ENCODE measurements around the gene KIF25.

The KIF25 gene

DNA sequence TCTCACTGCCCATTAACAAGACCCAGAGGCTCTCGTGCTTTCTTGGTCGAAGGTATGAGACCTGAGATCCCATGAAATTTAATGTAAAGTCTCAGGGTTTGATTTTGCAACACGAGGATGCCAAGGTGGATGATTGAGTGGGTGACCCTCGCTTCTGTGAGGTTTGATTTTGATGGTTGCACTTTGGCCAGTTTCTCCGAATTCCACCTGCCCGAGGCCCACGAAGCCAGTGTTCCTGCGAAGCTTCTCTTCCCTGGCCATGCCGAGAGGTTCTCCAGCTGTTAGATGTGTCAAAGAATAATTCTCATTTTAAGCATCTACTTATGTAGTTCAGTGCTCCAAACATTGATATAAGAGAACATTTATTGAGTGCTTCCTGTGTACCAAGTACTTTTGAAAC, at the start of gene KIF25:
Gene KIF25, plus strand, starts transcription at position 30 of the 400 bp plus-strand sequence. CDS start 31,915 bp downstream, outside the sequence.
- no peak for DNase-seq (ENCODE audit: low read depth in 3 of 3)

DNA sequence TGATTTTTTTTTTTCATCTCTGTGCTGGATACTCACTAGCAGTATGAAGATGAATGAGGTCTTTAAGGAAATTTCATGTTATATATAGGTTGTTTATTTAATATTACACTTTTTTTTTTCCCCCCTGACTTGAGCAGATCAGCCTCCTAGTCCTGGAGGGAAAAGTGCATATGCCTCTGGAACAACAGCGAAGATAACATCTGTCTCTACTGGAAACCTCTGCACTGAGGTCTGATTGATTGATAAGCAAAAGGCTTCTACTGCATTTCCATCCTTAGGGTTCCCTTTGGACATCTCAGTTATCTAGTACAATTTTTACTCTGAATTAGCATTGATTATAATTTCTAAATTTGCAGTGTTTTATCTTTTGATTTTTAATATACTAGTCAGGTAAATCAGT, 49.8 kb upstream of the KIF25 start:
- DNase-seq (ENCODE audit: low read depth in 3 of 3): no peak

DNA sequence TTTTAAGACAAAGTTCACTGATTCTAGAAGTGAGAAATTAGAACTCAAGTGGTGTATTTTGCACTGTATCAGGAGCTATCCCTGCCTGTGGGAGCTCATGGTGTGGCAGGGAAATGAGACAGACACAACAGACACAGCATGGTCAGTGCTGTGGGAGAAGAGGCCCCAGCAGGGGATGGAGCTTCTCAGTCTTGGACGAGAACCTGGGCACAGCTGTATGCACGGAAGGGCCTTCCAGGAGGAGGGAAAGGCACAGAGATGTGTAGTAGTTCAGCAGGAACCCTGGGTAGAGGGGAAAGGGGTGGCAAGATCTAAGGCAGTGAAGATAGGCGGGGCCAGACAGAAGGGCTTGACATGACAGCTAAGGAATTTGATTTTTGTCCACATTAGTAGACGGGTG, 48.8 kb upstream of the KIF25 start:
- DNase-seq (ENCODE audit: low read depth in 3 of 3): no peak

DNA sequence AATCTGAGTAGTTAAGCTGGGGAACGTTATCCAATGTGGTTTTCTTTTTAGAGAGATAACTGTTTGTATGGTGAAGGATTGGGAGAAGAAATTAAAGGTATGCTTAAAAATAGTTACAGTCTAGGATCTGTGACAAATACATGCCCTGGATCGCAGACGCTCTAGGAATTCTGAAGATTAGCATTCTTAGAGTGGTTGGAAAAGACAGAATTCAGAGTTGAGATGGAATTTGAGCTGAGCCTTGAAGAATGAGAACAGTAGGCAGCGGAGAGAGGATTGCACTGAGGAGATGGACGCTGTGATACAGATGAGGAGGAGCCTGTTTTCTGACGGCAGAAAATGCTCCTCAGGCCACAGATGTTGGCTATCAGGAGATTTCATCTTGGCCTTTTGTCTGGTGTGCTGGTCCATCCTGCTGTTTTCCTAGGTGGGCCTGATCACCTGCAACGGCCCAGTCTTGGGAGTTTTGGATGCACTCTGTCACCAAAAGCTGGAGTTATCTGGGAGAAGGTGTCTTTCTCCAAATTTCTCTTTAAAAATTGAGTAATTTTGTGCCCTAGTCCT, 48.3 kb upstream of the KIF25 start:
- DNase-seq (ENCODE audit: low read depth in 3 of 3): no peak

GRCh38 chr6:167951781-167952511, 45.5 kb upstream of the KIF25 start:
- DNase-seq (ENCODE audit: low read depth in 3 of 3): no peak

DNA sequence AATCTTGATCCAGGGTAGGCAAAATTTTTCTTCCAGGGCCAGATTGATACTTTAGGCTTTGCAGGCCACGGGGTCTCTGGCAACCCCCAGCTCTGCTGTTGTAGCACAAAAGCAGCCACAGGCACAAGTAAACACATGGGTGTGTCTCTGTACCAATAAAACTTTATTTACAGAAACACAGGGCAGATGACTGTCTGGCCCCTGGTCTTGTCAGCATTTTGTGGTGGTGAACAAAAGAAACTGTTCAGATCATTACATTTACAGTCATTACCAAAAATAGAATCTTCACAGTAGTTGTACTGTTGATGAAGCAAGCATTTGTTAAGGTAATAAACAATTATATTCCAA, 45.0 kb upstream of the KIF25 start:
- no peak for DNase-seq (ENCODE audit: low read depth in 3 of 3)

- DNase-seq (ENCODE audit: low read depth in 3 of 3): no peak
Measured at GRCh38 chr6:167953551-167953950, 43.9 kb upstream of the KIF25 start.

DNA sequence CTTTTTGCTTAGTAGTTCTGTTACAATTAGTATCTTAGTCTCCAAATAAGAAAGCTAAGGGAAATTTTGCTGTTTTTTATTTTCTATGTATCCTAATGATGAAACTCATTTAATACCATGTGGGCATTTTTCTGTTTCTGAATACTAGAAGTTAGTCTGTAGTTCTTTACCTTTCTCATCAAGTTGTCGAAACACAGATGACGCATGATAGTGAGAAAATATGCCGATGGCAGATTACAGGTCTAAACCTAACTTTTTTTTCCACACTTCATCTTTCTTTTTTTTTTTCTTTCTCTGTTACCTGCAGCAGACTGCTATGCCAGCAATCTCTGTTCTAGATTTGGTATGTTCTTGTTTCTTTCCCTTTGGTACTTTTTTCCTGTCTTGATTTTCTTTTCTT, 43.3 kb upstream of the KIF25 start:
- no peak for DNase-seq (ENCODE audit: low read depth in 3 of 3)

GRCh38 chr6:167956491-167956890, 41.0 kb upstream of the KIF25 start:
- DNase-seq (ENCODE audit: low read depth in 3 of 3): no peak

- DNase-seq (ENCODE audit: low read depth in 3 of 3): no peak
Measured at GRCh38 chr6:167956983-167957492, 40.4 kb upstream of the KIF25 start.

- DNase-seq (ENCODE audit: low read depth in 3 of 3): no peak
Measured at GRCh38 chr6:167957626-167958025, 39.8 kb upstream of the KIF25 start.

- DNase-seq (ENCODE audit: low read depth in 3 of 3): no peak
Measured at GRCh38 chr6:167960579-167960978, 36.9 kb upstream of the KIF25 start.

- no peak for DNase-seq (ENCODE audit: low read depth in 3 of 3)
Measured at GRCh38 chr6:167962711-167963110, 34.8 kb upstream of the KIF25 start.

GRCh38 chr6:167963589-167964057, 33.8 kb upstream of the KIF25 start:
- DNase-seq (ENCODE audit: low read depth in 3 of 3): no peak

DNA sequence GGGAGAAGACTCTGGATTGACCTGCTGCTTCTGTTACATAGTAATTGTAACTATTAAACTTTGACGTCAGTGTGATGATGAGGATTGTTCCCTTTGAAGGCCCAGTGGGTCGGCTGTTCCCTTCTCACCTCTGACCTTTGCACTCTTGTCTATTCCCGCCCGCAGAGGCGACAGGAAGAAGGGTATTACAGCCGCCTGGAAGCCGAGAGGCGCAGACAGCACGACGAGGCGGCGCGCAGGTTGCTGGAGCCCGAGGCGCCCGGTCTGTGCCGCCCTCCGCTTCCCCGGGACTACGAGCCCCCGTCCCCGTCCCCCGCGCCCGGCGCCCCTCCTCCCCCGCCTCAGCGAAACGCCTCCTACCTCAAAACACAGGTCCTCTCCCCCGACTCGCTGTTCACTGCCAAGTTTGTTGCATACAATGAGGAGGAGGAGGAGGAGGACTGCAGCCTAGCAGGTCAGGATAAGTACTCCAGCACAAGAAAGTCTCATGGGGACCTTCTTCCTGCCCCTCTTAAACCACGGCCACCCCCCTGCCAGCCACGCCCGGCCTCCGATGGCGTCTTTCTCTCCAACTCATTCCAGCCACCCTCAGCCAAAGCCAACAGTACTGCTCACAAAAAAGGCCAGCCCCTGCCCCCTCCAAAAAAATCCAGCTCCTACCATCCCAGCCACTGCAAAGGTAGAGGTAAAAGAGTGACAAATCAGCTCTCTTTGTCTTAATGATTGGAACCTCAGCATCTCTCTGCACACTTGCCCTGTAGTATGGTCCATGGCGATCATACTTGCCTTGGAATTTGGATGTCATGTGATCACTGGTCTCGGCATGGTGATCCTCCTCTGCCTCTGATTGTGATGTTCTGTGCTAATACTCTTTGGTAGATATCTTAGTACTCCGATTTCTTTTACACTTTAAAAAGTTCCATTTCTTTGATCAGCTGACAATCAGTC, 31.6 kb upstream of the KIF25 start:
- DNase-seq (ENCODE audit: low read depth in 3 of 3): no peak

DNA sequence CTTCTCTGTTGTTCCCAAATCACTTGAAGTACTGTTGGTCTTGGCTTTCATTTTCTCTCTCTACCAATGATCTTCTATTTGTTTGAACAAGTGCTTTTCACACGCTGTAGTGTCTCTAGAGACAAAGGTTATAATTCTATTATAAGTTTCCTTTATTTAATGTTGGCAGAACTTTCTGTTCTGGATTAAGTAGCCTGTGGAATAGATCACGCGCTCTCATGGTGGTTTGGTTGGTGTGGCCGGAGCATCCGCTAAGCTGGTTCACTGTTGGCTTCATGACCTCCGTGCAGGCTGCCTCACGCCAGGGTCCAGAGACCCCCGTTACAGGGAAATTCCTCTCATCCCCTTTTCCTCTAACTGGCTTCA, 30.9 kb upstream of the KIF25 start:
- DNase-seq (ENCODE audit: low read depth in 3 of 3): no peak

DNA sequence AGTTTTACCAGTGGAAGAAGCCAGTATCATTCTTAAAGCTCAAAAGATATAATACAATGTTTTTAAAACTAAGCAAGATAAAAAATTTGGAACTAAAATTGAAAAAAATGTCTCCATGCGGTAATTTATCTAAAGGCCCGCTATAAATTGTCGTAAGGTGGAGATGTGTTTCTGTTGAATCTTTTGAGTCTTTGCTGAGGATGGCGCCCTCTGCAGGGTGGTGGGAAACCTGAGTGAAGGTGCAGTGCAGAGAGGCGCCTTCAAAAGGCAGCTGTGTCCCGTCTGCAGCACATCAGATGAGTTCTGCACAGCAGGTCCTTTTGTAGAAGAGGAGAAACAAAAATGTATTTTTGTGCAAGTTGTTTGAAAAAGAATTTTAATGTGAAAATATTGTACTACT, 29.4 kb upstream of the KIF25 start:
- DNase-seq (ENCODE audit: low read depth in 3 of 3): no peak

- no peak for DNase-seq (ENCODE audit: low read depth in 3 of 3)
Measured at GRCh38 chr6:167970230-167970629, 27.2 kb upstream of the KIF25 start.

GRCh38 chr6:167972193-167972592, 25.3 kb upstream of the KIF25 start:
- no peak for DNase-seq (ENCODE audit: low read depth in 3 of 3)

- DNase-seq (ENCODE audit: low read depth in 3 of 3): no peak
Measured at GRCh38 chr6:167973148-167973885, 24.2 kb upstream of the KIF25 start.

GRCh38 chr6:167974640-167975344, 22.7 kb upstream of the KIF25 start:
- DNase-seq (ENCODE audit: low read depth in 3 of 3): no peak

Measured in stimulated activated CD4-positive, alpha-beta T cell treated with anti-CD3 and anti-CD28 coated beads, TNF-alpha, amount 100 ng/mL, for 4 hours (primary cell).